Natural killer cell (primary cell): ENCODE data around the gene UBL5. TPM values are rescaled to one million over a fixed set of nuclear protein-coding genes. Genes with fewer than 3 reads are reported as not detected.

Experiments used
- ATAC-seq, 3 donors: fragments of 150-1000 bp in 2 of 3; fragments of 200-7000 bp in 1 of 3; cut with Tn5 transposase; 1 replicate in 1 of 3; 2 replicates in 2 of 3; pipeline ENCODE4 v1.10.0; 2021; ENCODE audit warnings: mild to moderate bottlenecking in 2 of 3, moderate library complexity in 2 of 3
- DNase-seq, 2 donors: peaks; one replicate each; pipeline versions ENCODE4 v3.0.0 to v3.0.0-alpha.2; 2013 to 2021; ENCODE audit warnings: mixed read lengths in 1 of 2
- H3K27ac ChIP-seq: one replicate; pipeline ENCODE4 v1.5.1; 2013; ENCODE audit warnings: mild to moderate bottlenecking, low read length
- H3K27me3 ChIP-seq: one replicate; pipeline ENCODE4 v1.6.1; 2013; ENCODE audit warnings: low read length; ENCODE audit not compliant: control insufficient read depth, insufficient read depth
- H3K36me3 ChIP-seq: one replicate; pipeline ENCODE4 v1.6.1; 2013; ENCODE audit warnings: low read length; ENCODE audit not compliant: control insufficient read depth, insufficient read depth
- H3K4me1 ChIP-seq: one replicate; pipeline ENCODE4 v1.6.1; 2013; ENCODE audit warnings: low read length; ENCODE audit not compliant: control insufficient read depth, insufficient read depth
- H3K4me3 ChIP-seq: one replicate; pipeline ENCODE4 v1.5.1; 2013; ENCODE audit warnings: low read length
- H3K9me3 ChIP-seq: one replicate; pipeline ENCODE4 v1.6.1; 2013; ENCODE audit warnings: low read length; ENCODE audit not compliant: control insufficient read depth, insufficient read depth
- H3K27ac Mint-ChIP-seq, 2 donors: one replicate each; pipeline ENCODE4 v1.8.0; 2022; ENCODE audit warnings: mild to moderate bottlenecking in 2 of 2, mixed read lengths in 2 of 2, moderate library complexity in 1 of 2
- H3K27me3 Mint-ChIP-seq, 2 donors: one replicate each; pipeline ENCODE4 v1.8.0; 2022; ENCODE audit warnings: low read depth in 2 of 2, mixed read lengths in 2 of 2
- H3K36me3 Mint-ChIP-seq: one replicate; pipeline ENCODE4 v1.8.0; 2022; ENCODE audit warnings: mixed read lengths
- H3K4me1 Mint-ChIP-seq, 2 donors: one replicate each; pipeline ENCODE4 v1.8.0; 2022; ENCODE audit warnings: mixed read lengths in 2 of 2
- H3K4me3 Mint-ChIP-seq: one replicate; pipeline ENCODE4 v1.8.0; 2022; ENCODE audit warnings: mild to moderate bottlenecking, moderate library complexity, mixed read lengths
- H3K9me3 Mint-ChIP-seq, 2 donors: one replicate each; pipeline ENCODE4 v1.8.0; 2022; ENCODE audit warnings: mixed read lengths in 2 of 2
- WGBS: methylation state at CpG from one replicate; pipeline ENCODE4 v1.1.7; 2013; ENCODE audit warnings: missing lambda C conversion rate; ENCODE audit not compliant: insufficient coverage; 5-methylcytosine and 5-hydroxymethylcytosine counted together
- intact Hi-C: fragments of 100-400 bp; cut with micrococcal nuclease; formaldehyde crosslinking; loops from one replicate; pipeline ENCODE4 v1.14.2; 2022
- total RNA-seq, 4 donors: library from RNA; stranded (reverse); fragments of 120-200 nt in 1 of 4; gene quantifications; one replicate each; pipeline versions ENCODE4 v1.2.3 to v1.2.4, GENCODE V29; 2013 to 2022
- TF ChIP-seq, protein P1 (sequence below): fragments of 200-600 bp; IDR thresholded peaks from one replicate; pipeline ENCODE4 v1.8.0; 2022; ENCODE audit warnings: antibody characterized with exemption

UBL5 gene
- total RNA-seq, 3 donors from 2014 or later (not counting 1 experiment from before 2014, with no cell fraction given): 193 to 239 (median 194) TPM

- Mint-ChIP-seq H3K27ac (peak overlapping the region in 1 of 2 donors; percentile 15), H3K4me3 (no peak overlapping the region), H3K4me1 (peaks cover 40 to 47% of the 10 kb centered on the region in 2 donors), H3K27me3 (no peaks in the 10 kb centered on the region), H3K36me3 (no peaks in the 10 kb centered on the region), H3K9me3 (no peaks in the 10 kb centered on the region)
- peaks cover 46% of the 10 kb centered on the region for H3K4me1 ChIP-seq
- intact Hi-C loops: no loop called here
- no peaks in the 10 kb centered on the region for H3K36me3 ChIP-seq
- H3K4me3 ChIP-seq: no peak overlapping the region
- WGBS: 44% methylated on average over 4 of the region's 4 CpGs
- ATAC-seq (no peak), DNase-seq (peak in 1 of 2 donors; percentile 58)
- no peak overlapping the region for H3K27ac ChIP-seq
- TF ChIP-seq, protein P1, sequence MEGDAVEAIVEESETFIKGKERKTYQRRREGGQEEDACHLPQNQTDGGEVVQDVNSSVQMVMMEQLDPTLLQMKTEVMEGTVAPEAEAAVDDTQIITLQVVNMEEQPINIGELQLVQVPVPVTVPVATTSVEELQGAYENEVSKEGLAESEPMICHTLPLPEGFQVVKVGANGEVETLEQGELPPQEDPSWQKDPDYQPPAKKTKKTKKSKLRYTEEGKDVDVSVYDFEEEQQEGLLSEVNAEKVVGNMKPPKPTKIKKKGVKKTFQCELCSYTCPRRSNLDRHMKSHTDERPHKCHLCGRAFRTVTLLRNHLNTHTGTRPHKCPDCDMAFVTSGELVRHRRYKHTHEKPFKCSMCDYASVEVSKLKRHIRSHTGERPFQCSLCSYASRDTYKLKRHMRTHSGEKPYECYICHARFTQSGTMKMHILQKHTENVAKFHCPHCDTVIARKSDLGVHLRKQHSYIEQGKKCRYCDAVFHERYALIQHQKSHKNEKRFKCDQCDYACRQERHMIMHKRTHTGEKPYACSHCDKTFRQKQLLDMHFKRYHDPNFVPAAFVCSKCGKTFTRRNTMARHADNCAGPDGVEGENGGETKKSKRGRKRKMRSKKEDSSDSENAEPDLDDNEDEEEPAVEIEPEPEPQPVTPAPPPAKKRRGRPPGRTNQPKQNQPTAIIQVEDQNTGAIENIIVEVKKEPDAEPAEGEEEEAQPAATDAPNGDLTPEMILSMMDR: no peak
- no peaks in the 10 kb centered on the region for H3K27me3 ChIP-seq
- H3K9me3 ChIP-seq: no peaks in the 10 kb centered on the region
Observed at GRCh38 chr19:9862938-9863337, 35.2 kb downstream of the UBL5 start.

GRCh38 chr19:9863759-9864158 is 36.0 kb downstream of the UBL5 start:
- WGBS: 83% methylated on average over 5 of the region's 5 CpGs
- no peak for ATAC-seq
- peaks cover 32 to 38% of the 10 kb centered on the region in 2 donors for H3K4me1 Mint-ChIP-seq
- Histone ChIP-seq H3K4me3 (no peak overlapping the region), H3K27me3 (no peaks in the 10 kb centered on the region), H3K27ac (no peak overlapping the region), H3K4me1 (peaks cover 38% of the 10 kb centered on the region), H3K9me3 (no peaks in the 10 kb centered on the region), H3K36me3 (no peaks in the 10 kb centered on the region)
- DNase-seq: peak in 1 of 2 donors; percentile 61
- H3K4me3 Mint-ChIP-seq: no peak overlapping the region
- H3K36me3 Mint-ChIP-seq: no peaks in the 10 kb centered on the region
- no peaks in the 10 kb centered on the region for H3K9me3 Mint-ChIP-seq
- H3K27me3 Mint-ChIP-seq: no peaks in the 10 kb centered on the region
- intact Hi-C loops: no loop called here
- H3K27ac Mint-ChIP-seq: no peak overlapping the region
- TF ChIP-seq, protein P1: no peak

DNA sequence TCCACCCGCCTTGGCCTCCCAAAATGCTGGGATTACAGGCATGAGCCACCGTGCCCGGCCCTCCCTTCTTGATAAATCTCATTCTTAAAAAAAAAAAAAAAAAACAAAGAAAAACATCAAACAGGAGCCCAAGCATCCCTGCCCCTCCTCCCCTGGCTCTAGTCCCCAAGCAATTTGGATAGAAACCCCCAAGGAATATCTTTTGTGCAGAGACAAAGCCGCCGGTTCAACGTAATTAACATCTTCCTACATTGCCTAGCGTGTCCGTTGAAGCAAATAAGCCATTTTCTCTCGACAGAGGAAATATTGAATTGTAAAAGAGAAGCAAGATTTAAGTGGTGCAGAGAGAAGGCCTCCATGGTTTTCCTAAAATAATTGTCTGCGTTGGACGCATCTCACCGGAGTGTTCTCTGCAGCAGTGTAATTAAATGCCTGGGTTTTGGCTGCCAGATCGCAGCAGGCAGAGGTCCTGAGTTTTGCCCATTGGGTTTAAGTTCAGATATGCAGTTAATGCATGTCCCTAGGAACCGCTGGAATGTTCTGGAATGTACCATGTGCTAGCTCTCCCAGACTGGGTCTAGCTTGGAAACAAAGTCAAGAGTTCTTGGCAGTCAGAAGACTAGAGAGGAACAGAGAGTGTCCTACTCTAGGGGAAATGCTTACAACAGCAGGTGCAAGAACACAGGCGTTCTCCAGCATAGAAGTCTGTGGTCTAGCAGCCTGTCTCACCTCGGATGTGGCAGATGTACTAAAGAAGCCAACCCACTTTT is 38.2 kb downstream of the UBL5 start:
- no peaks in the 10 kb centered on the region for H3K27me3 ChIP-seq
- peak overlapping the region in 1 of 2 donors; percentile 49 for H3K27ac Mint-ChIP-seq
- ATAC-seq (peak; percentile 84 to 99 (median 95)), DNase-seq (peak; percentile 29 to 80)
- TF ChIP-seq, protein P1: no peak
- peaks cover 36% of the 10 kb centered on the region for H3K4me1 ChIP-seq
- no peaks in the 10 kb centered on the region for H3K36me3 Mint-ChIP-seq
- peaks cover 25 to 29% of the 10 kb centered on the region in 2 donors for H3K4me1 Mint-ChIP-seq
- no peaks in the 10 kb centered on the region for H3K27me3 Mint-ChIP-seq
- no peaks in the 10 kb centered on the region for H3K36me3 ChIP-seq
- intact Hi-C loops: no loop called here
- H3K9me3 ChIP-seq: no peaks in the 10 kb centered on the region
- 78% methylated on average over 16 of the region's 16 CpGs for WGBS
- no peaks in the 10 kb centered on the region for H3K9me3 Mint-ChIP-seq
- H3K27ac ChIP-seq: no peak overlapping the region
- no peak overlapping the region for H3K4me3 ChIP-seq
- H3K4me3 Mint-ChIP-seq: peak overlapping the region; percentile 65
